OCI-LY7 (cell line): ENCODE data around the gene EFHD1.

Source experiments
- CTCF ChIP-seq: fragments of 200-600 bp; sonication (generic); conservative IDR thresholded peaks from 2 replicates; pipeline ENCODE4 v1.5.1; 2014; ENCODE audit warnings: mild to moderate bottlenecking, antibody characterized with exemption, low read length, moderate library complexity, mixed read lengths
- EZH2phosphoT487 ChIP-seq: fragments of 200-600 bp; sonication (generic); IDR thresholded peaks from 2 replicates; pipeline ENCODE4 v1.6.1; 2018; ENCODE audit warnings: low read depth, borderline replicate concordance, mild to moderate bottlenecking, mixed run types, antibody characterized with exemption, low read length, moderate library complexity, mixed read lengths

GRCh38 chr2:232623768-232624765, 9.3 kb upstream of the EFHD1 start:
- TF ChIP-seq CTCF (no peak), EZH2phosphoT487 (no peak)
